22Rv1 (cell line): ENCODE results near the gene DNAJC18.

Source experiments
- CTCF ChIP-seq: fragments of 450-650 bp; IDR thresholded peaks from 2 replicates; pipeline ENCODE4 v1.5.1; 2017; ENCODE audit warnings: mild to moderate bottlenecking
- ZFX ChIP-seq: fragments of 450-650 bp; IDR thresholded peaks from 2 replicates; pipeline ENCODE4 v1.6.1; 2017; ENCODE audit warnings: antibody characterized with exemption, borderline replicate concordance

GRCh38 chr5:139392324-139392677 lies 47.0 kb downstream of the DNAJC18 start:
- TF ChIP-seq CTCF: no peak
- no peak for TF ChIP-seq ZFX
